GF-D8 (cell line): ENCODE data around the gene HYDIN.
"Not testable (repeated sequence)": the region's sequence is repeated elsewhere in the genome, so short reads cannot be mapped to it uniquely, and the experiment has no call there.

ENCODE experiments used
- DNase-seq: peaks from one replicate; lab custom pipeline; 2025; lab: John Stamatoyannopoulos, UW

Gene HYDIN

GRCh38 chr16:70992511-70992910 is 238.0 kb downstream of the HYDIN start:
- DNase-seq: not testable (repeated sequence)

GRCh38 chr16:70987019-70987715 is 243.4 kb downstream of the HYDIN start:
- DNase-seq: not testable (repeated sequence)

- not testable (repeated sequence) for DNase-seq
Observed at GRCh38 chr16:70984675-70985074, 245.8 kb downstream of the HYDIN start.

GRCh38 chr16:70968332-70968731 is 262.2 kb downstream of the HYDIN start:
- not testable (repeated sequence) for DNase-seq

- DNase-seq: not testable (repeated sequence)
Observed at GRCh38 chr16:70960169-70960568, 270.4 kb downstream of the HYDIN start.

GRCh38 chr16:70954922-70955321 is 275.6 kb downstream of the HYDIN start:
- not testable (repeated sequence) for DNase-seq

- DNase-seq: not testable (repeated sequence)
Observed at GRCh38 chr16:70953824-70954223, 276.7 kb downstream of the HYDIN start.

GRCh38 chr16:70943551-70943950 is 287.0 kb downstream of the HYDIN start:
- not testable (repeated sequence) for DNase-seq

GRCh38 chr16:70939690-70940359 is 290.7 kb downstream of the HYDIN start:
- DNase-seq: not testable (repeated sequence)

GRCh38 chr16:70936781-70937525 is 293.6 kb downstream of the HYDIN start:
- not testable (repeated sequence) for DNase-seq

- DNase-seq: not testable (repeated sequence)
Observed at GRCh38 chr16:70935325-70935724, 295.2 kb downstream of the HYDIN start.

- DNase-seq: not testable (repeated sequence)
Observed at GRCh38 chr16:70933746-70934145, 296.8 kb downstream of the HYDIN start.

GRCh38 chr16:70930757-70931156 is 299.8 kb downstream of the HYDIN start:
- DNase-seq: not testable (repeated sequence)

- not testable (repeated sequence) for DNase-seq
Observed at GRCh38 chr16:70922164-70922563, 308.4 kb downstream of the HYDIN start.

GRCh38 chr16:70920661-70921060 is 309.9 kb downstream of the HYDIN start:
- DNase-seq: not testable (repeated sequence)

GRCh38 chr16:70888208-70888607 is 342.3 kb downstream of the HYDIN start:
- DNase-seq: not testable (repeated sequence)

GRCh38 chr16:70884652-70885051 is 345.9 kb downstream of the HYDIN start:
- DNase-seq: not testable (repeated sequence)

- DNase-seq: not testable (repeated sequence)
Observed at GRCh38 chr16:70882311-70882710, 348.2 kb downstream of the HYDIN start.

GRCh38 chr16:70877895-70878294 is 352.6 kb downstream of the HYDIN start:
- not testable (repeated sequence) for DNase-seq

GRCh38 chr16:70876442-70876841 is 354.1 kb downstream of the HYDIN start:
- DNase-seq: not testable (repeated sequence)

GRCh38 chr16:70864698-70865097 is 365.8 kb downstream of the HYDIN start:
- DNase-seq: not testable (repeated sequence)

- not testable (repeated sequence) for DNase-seq
Observed at GRCh38 chr16:70861996-70862395, 368.5 kb downstream of the HYDIN start.
